Activated naive CD8-positive, alpha-beta T cell treated with anti-CD3 and anti-CD28 coated beads, Interleukin-2, amount 50 U/mL, for 16 hours (primary cell): ENCODE data around the gene SHC4.
A peak's percentile ranks its signal among the peaks of the same experiment; 100 is the strongest.
"Not testable (repeated sequence)": the region's sequence is repeated elsewhere in the genome, so short reads cannot be mapped to it uniquely, and the experiment has no call there.

ENCODE experiments used
- DNase-seq: peaks from one replicate; pipeline ENCODE4 v3.0.0-alpha.2; 2020; ENCODE audit warnings: low read depth, low spot score

Gene SHC4, protein sequence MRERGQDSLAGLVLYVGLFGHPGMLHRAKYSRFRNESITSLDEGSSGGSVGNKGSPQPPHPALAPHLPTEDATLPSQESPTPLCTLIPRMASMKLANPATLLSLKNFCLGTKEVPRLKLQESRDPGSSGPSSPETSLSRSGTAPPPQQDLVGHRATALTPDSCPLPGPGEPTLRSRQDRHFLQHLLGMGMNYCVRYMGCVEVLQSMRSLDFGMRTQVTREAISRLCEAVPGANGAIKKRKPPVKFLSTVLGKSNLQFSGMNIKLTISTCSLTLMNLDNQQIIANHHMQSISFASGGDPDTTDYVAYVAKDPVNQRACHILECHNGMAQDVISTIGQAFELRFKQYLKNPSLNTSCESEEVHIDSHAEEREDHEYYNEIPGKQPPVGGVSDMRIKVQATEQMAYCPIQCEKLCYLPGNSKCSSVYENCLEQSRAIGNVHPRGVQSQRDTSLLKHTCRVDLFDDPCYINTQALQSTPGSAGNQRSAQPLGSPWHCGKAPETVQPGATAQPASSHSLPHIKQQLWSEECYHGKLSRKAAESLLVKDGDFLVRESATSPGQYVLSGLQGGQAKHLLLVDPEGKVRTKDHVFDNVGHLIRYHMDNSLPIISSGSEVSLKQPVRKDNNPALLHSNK

DNA sequence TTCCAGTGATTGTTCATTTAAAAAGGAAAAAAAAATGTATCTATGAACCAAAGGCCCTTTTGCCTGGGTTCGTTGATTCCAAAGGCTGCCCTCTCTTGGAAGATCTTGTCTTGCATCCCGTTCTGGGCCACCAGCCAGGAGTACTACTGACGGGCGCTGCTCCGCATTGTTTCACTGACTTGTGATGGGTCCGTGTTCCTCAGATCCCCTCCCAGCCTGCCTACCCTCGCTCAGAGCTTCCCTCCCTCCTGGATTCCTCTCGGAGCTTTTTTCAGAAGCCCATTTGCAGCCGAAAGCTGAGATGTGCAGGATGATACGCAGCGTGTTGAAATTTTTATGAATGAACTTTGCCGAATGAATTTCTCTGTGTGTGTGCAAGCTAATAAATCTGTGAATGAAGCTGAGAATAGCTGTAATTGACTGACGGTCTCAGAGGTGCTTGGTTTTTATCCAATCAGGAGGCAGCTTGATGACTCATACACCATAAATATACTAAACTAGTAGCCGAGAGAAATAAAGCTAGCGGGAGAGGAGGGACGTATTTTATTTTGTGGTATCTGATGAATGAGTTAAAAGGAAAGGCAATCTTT, at the start of gene SHC4:
Gene SHC4 (minus strand): TSS at position 396 of the 590 bp plus-strand sequence. CDS start 904 bp downstream, outside the sequence.
- no peak for DNase-seq

DNA sequence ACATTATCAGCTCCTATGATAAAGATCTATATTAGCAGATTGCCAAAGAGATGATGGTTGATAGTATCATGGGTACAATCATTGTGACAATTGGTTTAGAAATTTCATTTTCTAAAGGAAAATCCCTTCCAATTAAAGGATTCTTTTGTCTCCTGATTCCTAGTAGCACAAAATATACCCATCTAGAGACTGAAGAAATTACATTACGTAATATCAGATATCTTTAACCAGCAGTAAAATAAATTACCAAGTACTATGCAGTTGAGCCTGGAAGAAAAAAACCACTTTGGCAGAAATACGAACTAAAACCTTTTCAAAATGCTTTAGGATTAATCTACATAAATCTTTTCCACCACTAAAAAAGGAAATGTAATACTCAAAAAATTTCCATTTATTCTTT, 35.6 kb upstream of the SHC4 start:
- no peak for DNase-seq

DNA sequence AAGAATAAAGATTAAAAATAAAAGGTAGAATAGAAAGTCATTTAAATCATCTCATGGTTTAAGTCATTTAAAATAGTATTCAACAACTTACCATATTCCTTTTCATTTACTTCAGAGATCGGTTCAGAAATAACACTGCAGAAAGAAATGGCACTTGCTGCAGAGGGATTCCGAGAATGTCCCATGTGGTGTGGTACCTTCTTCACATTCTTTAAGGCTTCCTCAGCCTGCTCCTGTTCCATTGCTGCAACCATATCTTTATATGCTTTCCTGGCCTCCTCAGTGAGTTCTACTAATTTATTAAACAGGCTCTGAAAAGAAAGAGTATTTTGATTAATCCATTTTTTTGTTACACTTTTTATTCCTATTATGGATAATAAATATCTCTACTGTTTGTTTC, 32.6 kb upstream of the SHC4 start:
- DNase-seq, result no peak

DNA sequence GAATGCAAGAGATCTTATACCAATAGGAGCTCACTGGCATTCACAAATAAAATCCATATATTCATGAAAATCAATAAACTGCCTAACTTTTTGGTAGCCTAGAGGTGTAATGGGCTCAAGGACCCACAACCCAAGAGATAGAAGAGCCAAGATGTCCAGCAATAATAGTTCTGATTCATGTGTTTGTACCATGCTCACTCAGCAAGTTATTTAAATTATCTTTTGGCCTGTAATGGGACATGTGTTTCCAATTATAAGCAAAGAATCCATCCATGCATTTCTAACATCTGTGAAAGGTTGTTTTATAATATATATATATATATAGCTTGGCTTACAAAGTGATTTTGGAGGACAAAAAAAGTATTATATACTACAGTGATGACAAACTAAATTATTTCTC, 29.7 kb upstream of the SHC4 start:
- DNase-seq, result no peak

DNA sequence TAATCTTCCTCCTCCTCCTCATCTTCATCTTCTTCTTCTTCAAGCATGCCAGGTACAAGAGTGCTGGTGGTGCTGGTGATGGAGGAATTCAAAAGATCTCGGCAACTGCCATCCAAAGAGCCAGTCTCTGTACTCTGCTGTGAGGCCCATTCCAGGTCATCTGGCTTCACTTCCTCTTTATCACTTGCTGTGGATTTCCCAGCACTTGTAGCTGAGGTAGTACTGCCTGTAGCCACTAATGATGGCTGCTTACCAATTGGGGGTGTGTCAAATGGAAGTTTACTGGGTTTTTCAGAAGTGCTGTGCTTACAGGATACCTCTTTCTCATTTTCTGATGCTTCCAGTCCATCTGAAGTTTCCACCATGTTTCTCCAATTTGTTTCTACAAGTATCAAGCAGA, 28.8 kb upstream of the SHC4 start:
- no peak for DNase-seq

DNA sequence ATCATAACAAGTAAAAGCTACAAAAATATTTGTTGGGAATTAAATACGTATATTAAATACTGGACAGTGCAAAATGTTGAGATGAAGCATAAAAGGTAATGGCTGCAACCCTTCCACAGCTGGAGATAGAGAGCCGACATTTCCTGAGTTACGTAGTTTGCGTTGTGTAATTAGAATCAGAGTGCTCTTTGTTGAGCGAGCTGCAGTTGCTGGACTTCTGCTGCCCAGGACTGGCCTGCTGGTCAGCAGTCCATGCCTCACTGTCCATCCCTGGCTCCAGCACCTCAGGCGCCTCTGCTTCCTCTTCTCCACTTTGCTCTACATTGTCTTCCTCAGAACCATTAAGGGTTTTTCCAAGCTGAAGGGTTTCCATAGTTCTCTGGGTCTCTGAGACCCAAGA, 28.4 kb upstream of the SHC4 start:
- DNase-seq, result no peak

DNA sequence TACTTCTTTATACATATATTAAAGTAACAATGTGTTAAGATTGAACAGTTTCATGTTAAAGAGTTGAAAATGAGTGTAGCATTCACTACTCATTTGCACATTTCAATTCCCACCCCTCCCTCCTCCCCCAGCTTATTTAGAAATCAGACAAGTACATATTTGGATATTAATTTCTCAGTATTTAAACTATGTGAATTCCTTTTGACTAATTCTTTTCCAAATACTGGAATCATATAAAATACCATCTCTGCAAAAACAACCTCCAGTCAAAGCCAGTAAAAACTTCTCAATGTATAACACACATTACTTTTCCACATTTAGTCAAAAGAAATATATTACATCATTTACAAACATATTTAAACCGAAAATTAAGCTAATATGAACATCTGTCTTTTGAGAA, 25.5 kb upstream of the SHC4 start:
- DNase-seq, result no peak

DNA sequence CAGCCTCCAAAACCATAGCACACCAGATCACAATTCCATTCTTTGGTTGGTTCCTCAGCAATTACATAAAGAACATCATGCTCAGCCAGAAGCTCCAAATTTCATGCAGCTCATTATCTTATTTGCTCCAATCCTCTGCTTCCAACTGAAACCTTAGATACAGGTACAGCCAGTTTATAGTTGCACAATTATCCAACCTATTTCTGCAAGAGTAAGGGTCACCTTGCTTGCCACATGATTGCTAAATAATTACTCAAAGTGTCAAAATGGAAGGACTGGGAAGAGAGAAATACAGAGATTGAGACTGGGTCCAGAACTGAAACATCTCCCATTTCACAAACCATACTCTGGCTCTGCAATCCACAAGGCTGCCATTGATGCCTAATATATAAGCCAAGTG, 23.4 kb upstream of the SHC4 start:
- no peak for DNase-seq

DNA sequence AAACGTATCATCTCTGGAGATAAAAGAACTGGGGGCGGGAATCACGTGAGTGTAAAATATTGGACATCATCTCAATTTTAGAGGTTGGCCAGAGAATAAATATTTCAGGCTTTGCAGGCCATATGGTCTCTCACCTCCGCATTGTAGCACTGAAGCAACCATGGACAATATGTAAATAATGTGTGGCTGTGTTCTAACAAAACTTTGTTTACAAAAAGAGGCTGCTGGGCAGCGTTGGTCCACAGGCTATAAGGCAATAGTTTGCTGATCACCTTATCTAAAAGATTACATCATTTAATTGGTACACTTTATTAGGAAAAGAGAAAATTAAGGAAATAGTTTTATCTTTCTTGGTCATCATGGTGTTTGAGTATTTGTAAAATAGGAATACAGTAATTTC, 22.5 kb upstream of the SHC4 start:
- DNase-seq, result no peak

DNA sequence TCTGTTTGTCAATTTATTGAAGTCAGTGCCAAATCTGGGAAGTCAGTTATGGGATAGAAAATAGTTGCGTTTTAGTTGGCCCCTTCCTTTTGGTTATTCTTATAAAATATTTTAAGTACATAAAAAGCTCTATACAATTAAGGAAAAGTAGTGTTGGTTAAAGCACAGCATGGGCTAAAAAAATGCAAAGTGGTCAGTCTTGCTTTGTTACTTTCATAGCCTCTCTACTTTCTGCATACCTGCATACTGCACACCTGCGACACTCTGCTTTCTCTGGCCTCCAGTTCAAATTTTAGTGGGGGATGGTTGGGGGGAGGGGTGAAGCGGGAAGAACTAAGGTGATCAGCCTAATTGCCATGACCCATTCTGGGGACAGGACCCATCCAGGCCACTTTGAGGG, 21.8 kb upstream of the SHC4 start:
- DNase-seq, result no peak

DNA sequence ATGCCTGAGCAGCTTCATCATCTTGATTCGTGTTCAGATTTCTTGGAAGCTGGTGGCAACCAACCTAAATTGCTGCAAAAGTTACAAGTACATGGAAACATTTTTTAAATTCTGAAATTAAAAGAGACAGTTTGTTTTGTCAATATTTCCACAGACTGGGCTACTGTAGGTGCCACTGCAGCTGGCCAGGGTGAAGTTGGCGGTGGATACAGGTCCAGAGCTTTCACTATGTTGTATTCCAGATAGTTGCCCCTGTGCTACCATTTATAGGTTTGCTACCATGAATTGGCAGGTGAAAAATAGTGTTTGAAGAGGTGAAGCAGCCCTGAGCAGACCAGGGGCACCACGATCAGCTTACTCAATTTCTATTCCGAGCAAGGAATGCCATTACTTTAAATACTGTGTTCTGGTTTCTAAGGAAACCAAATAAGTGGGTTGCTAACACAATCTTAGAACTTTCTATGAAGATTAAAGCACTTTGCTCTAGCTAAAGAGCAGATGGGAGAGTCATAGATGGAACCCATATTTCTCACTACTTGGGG, 21.2 kb upstream of the SHC4 start:
- no peak for DNase-seq

DNA sequence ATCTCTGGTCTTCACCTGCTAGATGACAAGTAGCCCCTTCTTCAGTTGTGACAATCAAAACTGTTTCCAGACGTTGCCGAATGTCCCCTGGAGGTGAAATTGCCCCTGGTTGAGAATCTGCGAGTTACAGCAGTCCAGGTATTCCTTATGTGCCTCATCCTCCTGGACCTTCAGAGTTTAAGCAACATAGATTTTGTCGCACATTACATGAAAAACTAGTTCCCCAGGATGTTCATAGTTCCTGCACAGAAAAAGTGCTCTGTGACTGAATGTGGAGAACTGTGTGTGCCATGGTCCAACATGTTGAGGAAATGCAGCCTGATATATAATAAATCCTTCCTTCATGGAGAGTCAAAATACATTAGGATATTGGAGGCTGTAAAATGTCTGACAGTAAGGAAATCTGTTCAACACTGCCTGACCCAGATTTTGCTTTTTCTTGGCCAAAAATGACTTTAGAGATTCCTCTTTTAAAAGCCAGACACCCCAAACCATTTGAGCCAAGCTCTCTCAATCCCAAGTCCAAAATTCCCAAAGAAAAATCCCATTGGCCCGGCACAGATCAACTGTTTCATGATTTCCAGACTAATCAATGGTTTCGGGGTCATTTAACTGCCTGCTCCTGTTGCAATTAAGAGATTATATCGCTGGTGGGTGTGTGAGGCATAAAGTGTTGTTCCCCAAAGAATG, 20.4 kb upstream of the SHC4 start:
- no peak for DNase-seq

DNA sequence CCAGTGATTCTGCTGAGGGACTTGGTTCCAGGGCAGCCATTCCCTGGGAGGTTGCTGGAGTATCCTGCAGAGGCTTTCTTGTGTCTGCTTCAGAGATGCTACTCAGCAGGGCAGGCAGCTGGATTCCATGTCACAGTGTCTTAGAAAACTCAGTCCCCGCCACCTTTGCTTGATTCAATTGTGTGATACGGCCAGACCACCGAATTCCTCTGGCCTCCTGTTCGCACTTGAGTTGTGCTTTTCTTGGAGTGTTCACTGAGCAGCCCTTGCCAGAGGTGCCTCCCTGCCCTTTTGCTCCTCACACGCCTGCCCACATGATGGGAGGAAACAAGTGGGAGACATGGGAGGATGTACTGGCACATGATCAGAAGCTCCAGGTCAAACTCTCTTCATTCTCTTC, 19.6 kb upstream of the SHC4 start:
- DNase-seq, result no peak

DNA sequence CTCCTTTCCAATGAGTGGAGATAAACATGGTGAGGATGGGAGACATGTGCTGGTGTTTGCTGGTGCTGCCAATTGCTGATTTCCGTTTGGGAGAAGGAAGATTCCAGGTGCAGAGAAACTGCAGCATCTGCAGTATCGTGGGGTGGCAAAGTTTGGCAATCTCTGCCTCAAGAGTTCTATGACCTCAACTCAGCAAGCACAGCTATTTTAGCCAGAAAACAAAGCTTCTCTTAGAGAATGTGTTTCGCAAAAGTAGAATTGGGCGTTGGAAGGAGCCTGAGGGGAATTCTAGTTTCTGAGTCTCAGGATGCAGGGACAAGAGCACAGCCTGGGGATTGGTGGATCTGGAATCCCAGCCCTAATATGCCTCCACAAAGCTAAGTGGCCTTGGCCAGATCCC, 18.2 kb upstream of the SHC4 start:
- no peak for DNase-seq

DNA sequence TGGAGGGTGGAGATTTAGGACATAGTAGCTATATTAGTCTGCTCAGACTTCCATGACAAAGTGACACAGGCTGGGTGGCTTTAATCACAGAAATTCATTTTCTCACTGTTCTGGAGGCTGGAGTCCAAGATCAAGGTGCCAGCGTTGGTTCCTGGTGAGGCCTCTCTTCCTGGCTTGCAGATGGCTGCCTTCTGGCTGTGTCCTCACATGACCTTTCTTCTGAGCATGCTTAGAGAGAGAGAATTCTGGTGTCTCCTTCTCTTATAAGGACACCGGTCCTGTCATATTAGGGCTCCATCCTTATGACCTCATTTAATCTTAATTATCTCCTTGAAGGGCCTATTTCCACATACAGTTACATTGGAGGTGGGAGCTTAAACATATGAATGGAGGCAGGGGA, 14.9 kb upstream of the SHC4 start:
- DNase-seq, result no peak

DNA sequence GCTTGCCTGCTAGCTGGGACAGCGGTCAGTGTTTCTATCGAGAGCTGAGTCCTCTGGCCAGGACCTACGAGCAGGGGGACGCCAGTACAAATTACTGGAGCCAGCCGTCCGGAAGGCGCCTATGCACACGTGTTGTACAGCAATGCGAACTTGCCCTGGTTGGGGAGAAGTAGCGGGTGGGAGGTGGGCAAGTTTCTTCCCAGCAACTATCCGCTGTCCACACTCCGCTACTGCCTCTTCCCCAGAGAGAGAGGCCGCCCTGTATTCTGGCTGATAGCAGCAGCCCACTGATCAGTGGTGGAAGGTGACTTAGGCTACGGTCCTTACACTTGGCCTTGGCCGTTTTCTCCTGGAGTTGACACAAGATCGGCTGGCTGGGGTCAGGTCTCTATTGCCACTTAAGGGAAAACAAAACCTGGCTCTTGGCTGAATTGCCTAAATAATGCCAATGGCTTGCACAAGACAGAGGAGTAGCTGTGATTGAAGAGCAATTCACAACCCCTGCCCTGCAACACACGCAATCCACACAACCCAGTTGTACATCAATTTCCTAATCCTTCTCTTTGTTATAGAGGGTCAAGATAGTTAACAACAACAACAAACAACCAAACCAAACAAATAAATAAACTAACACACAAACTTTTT, 12.8 kb upstream of the SHC4 start:
- no peak for DNase-seq

DNA sequence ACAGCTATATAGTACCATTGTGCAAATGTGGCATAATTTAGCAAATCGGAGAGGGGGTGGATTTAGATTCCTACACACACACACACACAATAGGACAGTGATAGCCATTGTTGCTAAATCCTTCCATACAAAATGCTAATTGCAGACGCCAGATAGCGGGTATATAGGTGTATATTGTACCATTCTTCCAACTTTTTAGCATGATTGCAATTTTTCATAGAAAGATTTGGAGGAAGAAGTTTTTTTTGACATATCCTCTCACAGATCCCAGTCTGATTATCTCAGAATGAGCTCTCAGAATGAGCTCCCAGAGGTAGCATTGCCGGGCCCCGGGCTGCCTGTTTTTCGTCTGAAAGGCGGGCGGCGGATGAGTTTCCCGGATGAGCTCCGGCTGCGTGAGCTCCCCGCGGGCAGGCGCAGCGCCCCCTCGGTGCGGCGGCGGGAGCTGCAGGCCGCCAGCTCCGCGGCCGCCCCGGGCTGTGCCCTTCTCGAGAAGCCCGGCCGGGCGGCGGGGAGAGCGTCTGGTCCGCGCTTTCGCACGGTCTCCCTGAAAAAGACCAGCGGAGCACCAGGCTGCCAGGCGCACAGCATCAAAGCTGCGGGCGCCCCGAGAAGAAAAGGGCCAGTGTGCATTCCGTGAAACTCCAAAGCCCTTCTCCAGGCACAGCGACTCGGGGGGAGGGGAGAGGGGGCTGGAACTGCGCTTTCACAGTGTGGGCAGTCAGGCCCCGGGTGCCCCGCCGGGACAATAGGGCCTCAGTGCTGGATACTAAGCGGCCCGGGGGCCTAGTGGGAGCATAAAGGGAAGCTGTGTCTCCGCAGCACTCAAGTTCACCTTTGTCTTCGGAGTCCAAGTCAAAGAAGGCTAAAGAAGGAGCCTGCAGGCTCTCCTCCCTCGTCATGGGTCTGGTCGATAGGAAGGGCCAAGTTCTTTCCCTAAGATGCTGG, 12.0 kb upstream of the SHC4 start:
- peak; percentile 46 for DNase-seq

DNA sequence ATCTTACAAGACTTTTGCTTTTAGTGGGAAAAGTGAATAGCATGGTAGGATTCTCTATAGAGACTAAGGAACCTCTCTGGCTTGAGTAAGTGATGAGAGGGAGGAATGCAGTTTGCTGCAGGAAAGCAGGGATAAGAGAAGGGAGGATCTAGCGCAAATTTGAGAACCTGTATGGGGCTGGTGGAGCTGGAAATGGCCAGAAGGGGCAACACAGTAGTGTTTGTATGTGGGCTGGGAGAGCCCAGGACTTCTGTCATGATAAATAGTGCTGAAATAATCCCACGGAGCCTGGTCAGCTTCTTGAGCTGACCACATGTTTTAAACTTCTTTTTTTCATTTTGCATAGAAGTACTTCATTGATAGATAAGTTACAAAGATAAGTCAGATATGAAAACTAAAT, 11.2 kb upstream of the SHC4 start:
- DNase-seq, result no peak

DNA sequence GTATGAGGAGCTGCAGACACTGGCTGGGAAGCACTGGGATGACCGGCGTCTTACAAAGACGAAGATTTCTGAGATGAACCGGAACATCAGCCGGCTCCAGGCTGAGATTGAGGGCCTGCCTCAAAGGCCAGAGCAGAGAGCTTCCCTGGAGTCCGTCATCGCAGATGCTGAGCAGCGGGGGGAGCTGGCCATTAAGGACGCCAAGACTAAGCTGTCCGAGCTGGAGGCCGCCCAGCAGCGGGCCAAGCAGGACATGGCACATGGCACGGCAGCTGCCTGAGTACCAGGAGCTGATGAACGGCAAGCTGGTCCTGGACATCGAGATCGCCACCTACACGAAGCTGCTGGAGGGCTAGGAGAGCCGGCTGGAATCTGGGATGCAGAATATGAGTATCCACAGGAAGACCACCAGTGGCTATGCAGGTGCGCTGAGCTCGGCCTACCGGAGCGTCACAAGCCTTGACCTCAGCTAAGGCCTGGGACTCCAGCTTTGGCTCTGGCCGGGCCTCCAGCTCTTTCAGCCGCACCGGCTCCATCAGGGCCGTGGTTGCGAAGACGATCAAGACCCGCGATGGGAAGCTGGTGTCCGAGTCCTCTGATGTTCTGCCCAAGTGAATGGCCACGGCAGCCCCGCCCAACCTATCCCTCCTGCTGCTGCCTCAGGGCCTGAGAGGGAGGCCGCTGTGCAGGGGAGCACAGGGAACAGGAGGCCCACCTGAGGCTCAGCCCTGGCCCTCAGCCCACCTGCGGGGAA, 9.2 kb upstream of the SHC4 start:
- DNase-seq, result no peak

DNA sequence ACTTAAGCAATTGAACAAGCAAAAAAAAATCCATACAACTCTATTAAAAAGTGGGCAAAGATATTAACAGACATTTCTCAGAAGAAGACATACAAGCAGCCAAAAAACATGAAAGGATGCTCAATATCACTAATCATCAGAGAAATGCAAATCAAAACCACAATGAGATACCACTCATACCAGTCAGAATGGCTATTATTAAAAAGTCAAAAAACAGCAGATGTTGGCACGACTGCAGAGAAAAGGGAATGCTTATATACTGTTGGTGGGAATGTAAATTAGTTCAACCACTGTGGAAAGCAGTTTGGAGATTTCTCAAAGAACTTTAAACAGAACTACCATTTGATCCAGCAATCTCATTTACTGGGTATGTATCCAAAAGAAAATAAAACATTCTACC, 7.2 kb upstream of the SHC4 start:
- DNase-seq, result not testable (repeated sequence)
